Ascending aorta (tissue), 2 donors: ENCODE data around the gene TMEM40. TPM values are rescaled to one million over a fixed set of nuclear protein-coding genes. Genes with fewer than 3 reads are reported as not detected.
A peak's percentile ranks its signal among the peaks of the same experiment; 100 is the strongest.

Experiments used
- DNase-seq, 2 donors: peaks; one replicate each; pipeline ENCODE4 v3.0.0-alpha.2; 2019; ENCODE audit warnings: low spot score in 2 of 2
- H3K27ac ChIP-seq, 2 donors: fragments of 200-600 bp; sonication (generic); one replicate each; pipeline ENCODE4 v1.5.1; 2016 to 2017; ENCODE audit warnings: mild to moderate bottlenecking in 1 of 2
- H3K27me3 ChIP-seq: fragments of 200-600 bp; sonication (generic); one replicate; pipeline ENCODE4 v1.5.1; 2017
- H3K36me3 ChIP-seq, 2 donors: fragments of 200-600 bp; sonication (generic); one replicate each; pipeline ENCODE4 v1.5.1; 2016
- H3K4me1 ChIP-seq, 2 donors: fragments of 200-600 bp; sonication (generic); one replicate each; pipeline ENCODE4 v1.5.1; 2016 to 2017; ENCODE audit warnings: mild to moderate bottlenecking in 1 of 2
- H3K4me3 ChIP-seq, 2 donors: fragments of 200-600 bp; sonication (generic); one replicate each; pipeline ENCODE4 v1.5.1; 2016 to 2017; ENCODE audit warnings: mild to moderate bottlenecking in 1 of 2
- H3K9me3 ChIP-seq, 2 donors: fragments of 200-600 bp; sonication (generic); one replicate each; pipeline ENCODE4 v1.5.1; 2016
- intact Hi-C: fragments of 100-400 bp; cut with DNase I; formaldehyde crosslinking; loops from one replicate; pipeline ENCODE4 v1.15.1; 2023
- total RNA-seq: library from RNA; depleted of rRNA; stranded (reverse); fragments of >200 nt; gene quantifications from one replicate; pipeline ENCODE4 v1.1.0, GENCODE V29; 2016
- TF ChIP-seq, protein P1 (sequence below), 3 experiments: fragments of 200-600 bp in 2 of 3; fragments of 450-650 bp in 1 of 3; sonication (generic) in 2 of 3; IDR thresholded peaks; one replicate each; pipeline ENCODE4 v1.5.1; 2016 to 2019; ENCODE audit warnings: antibody characterized with exemption in 3 of 3, mild to moderate bottlenecking in 1 of 3, moderate library complexity in 1 of 3

The TMEM40 gene
- total RNA-seq, 1 donor from 2014 or later: not detected

DNA sequence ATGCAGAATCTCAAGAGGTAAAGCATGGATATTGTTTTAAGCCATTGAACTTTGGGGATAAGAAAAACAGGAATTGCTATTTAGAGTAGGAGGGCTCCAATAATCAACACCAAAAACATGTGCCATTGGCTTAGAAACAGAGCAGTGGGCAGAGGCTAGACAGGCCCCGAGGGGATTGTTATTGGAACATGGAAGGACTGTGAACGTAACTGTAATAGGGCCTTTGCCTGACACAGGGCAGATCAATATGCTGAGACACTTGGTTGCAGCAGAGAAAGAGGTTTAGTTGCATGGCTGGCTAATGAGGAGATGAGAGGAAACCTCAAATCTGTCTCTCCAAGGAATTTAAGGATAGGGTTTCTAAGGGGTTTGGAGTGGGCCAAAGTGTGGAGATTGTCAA, 58.3 kb downstream of the TMEM40 start:
- Histone ChIP-seq H3K27ac (no peak overlapping the region), H3K36me3 (no peaks in the 10 kb centered on the region), H3K9me3 (no peaks in the 10 kb centered on the region), H3K4me3 (no peak overlapping the region), H3K4me1 (no peaks in the 10 kb centered on the region), H3K27me3 (no peaks in the 10 kb centered on the region)
- TF ChIP-seq, protein P1, sequence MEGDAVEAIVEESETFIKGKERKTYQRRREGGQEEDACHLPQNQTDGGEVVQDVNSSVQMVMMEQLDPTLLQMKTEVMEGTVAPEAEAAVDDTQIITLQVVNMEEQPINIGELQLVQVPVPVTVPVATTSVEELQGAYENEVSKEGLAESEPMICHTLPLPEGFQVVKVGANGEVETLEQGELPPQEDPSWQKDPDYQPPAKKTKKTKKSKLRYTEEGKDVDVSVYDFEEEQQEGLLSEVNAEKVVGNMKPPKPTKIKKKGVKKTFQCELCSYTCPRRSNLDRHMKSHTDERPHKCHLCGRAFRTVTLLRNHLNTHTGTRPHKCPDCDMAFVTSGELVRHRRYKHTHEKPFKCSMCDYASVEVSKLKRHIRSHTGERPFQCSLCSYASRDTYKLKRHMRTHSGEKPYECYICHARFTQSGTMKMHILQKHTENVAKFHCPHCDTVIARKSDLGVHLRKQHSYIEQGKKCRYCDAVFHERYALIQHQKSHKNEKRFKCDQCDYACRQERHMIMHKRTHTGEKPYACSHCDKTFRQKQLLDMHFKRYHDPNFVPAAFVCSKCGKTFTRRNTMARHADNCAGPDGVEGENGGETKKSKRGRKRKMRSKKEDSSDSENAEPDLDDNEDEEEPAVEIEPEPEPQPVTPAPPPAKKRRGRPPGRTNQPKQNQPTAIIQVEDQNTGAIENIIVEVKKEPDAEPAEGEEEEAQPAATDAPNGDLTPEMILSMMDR (IDR thresholded peaks at IDR 0.05): no peak
- intact Hi-C loops: no loop called here
- no peak for DNase-seq

DNA sequence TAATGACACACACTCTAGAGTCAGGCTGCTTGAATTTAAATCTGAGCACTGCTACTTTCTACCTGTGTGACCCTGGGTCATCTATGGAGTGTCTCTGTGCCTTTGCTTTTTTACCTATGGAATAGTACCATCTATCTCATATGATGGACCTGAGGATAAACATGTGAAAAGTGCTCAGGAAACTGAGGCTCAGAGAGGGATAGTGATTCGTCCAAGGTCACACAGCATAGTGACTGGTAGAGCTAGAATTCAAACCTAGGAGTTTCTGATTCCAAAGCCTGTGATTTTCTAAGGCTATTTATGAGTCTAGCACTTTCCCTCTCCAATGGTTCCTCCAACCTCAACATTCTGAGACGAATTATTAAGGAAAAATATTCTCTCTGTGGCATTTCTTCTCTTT, 63.1 kb downstream of the TMEM40 start:
- H3K9me3 ChIP-seq: no peaks in the 10 kb centered on the region
- no peak for DNase-seq
- H3K4me3 ChIP-seq: no peak overlapping the region
- intact Hi-C loops: no loop called here
- no peaks in the 10 kb centered on the region for H3K27me3 ChIP-seq
- peaks cover 0 to 8% of the 10 kb centered on the region in 2 donors for H3K4me1 ChIP-seq
- H3K36me3 ChIP-seq: no peaks in the 10 kb centered on the region
- no peak overlapping the region for H3K27ac ChIP-seq
- TF ChIP-seq, protein P1 (IDR thresholded peaks at IDR 0.05): no peak

DNA sequence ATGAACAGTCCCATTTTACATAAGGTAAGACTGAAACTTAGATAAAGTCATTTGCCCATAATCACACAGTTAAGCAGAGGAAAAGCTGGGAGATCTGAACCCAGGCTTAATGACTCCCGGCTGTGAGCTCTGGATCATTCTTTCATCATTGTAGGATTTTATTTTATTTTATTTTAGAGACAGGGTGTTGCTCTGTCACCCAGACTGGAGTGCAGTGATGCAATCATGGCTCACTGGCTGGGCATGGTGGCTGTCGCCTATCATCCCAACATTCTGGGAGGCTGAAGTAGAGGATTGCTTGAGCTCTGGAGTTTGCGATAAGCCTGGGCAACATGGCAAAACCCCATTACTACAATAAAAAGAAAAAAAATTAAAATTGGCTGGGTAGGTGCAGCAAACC, 63.9 kb downstream of the TMEM40 start:
- intact Hi-C loops: no loop called here

DNA sequence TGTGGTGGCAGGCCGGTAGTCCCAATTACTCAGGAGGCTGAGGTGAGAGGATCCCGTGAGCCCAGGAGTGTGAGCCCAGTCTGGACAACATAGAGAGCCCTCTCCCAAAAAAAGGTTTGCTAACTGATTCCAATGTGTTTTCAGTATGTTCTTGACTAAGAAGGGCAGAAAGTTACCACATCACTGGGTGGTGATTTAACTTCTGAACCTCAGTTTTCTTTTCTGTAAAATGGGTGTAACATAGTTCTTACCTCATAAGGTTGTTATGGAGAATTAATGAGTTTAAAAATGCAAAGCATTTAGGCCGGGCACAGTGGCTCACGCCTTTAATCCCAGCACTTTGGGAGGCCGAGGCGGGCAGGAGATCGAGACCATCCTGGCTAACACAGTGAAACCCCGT, 66.6 kb downstream of the TMEM40 start:
- Histone ChIP-seq H3K36me3 (no peaks in the 10 kb centered on the region), H3K4me1 (peaks cover 0 to 8% of the 10 kb centered on the region in 2 donors), H3K4me3 (no peak overlapping the region), H3K9me3 (no peaks in the 10 kb centered on the region), H3K27ac (no peak overlapping the region), H3K27me3 (no peaks in the 10 kb centered on the region)
- intact Hi-C loops: no loop called here
- no peak for DNase-seq
- TF ChIP-seq, protein P1 (IDR thresholded peaks at IDR 0.05): no peak

More for the DNA sequence above, 63.9 kb downstream of the TMEM40 start:
- H3K27ac ChIP-seq: peak overlapping the region; percentile 41 to 79
- no peaks in the 10 kb centered on the region for H3K9me3 ChIP-seq
- TF ChIP-seq, protein P1 (IDR thresholded peaks at IDR 0.05): no peak
- H3K36me3 ChIP-seq: no peaks in the 10 kb centered on the region
- H3K27me3 ChIP-seq: no peaks in the 10 kb centered on the region
- no peak overlapping the region for H3K4me3 ChIP-seq
- DNase-seq: no peak
- peaks cover 0 to 8% of the 10 kb centered on the region in 2 donors for H3K4me1 ChIP-seq

DNA sequence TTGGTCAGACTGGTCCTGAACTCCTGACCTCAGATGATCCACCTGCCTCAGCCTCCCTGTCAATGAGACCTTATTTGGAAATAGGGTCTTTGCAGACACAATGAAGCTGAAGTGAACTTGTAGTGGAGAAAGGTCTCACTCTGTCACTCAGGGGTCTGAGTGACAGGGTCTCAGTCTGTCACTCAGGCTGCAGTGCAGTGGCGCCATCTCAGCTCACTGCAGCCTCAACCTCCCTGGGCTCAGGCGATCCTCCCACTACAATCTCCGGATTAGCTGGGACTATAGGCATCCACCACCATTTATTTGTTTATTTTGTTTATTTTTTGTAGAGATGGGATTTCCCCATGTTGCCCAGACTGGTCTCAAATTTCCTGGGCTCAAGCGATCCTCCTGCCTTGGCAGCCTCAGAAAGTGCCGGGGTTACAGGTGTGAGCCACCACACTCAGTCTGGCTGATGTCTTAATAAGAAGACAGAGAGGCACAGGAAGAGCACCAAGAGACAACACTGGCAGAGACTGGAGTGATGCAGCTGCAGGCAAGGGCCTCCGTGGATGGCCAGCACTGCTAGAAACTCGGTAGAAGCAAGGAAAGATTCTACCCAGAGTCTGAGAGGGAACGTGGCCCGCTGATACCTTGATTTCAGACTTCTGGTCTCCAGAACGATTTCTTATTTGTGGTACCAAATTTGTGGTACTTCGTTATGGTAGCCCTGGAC, 68.9 kb downstream of the TMEM40 start:
- H3K4me3 ChIP-seq: no peak overlapping the region
- H3K4me1 ChIP-seq: peaks cover 0 to 8% of the 10 kb centered on the region in 2 donors
- no peaks in the 10 kb centered on the region for H3K9me3 ChIP-seq
- no peaks in the 10 kb centered on the region for H3K27me3 ChIP-seq
- TF ChIP-seq, protein P1 (IDR thresholded peaks at IDR 0.05): no peak
- DNase-seq: no peak
- no peaks in the 10 kb centered on the region for H3K36me3 ChIP-seq
- no peak overlapping the region for H3K27ac ChIP-seq
- intact Hi-C loops: no loop called here
